Neural cell (in vitro differentiated cells): ENCODE results near the gene DESI2. TPM values are rescaled to one million over a fixed set of nuclear protein-coding genes. Genes with fewer than 3 reads are reported as not detected.

ENCODE experiments used
- H2AFZ ChIP-seq: fragments of 200-600, 300-800 bp; sonication (generic), shearing (Covaris generic); 2 replicates; pipeline ENCODE4 v1.6.0; 2014; ENCODE audit warnings: low read depth, mild to moderate bottlenecking, antibody characterized with exemption, low read length, moderate library complexity
- H3F3A ChIP-seq: fragments of 200-600 bp; shearing (Covaris generic); 2 replicates; pipeline ENCODE4 v1.6.1; 2016; ENCODE audit warnings: mild to moderate bottlenecking, moderate library complexity, mixed read lengths, antibody characterized with exemption, low read length; ENCODE audit not compliant: insufficient read depth, poor library complexity, severe bottlenecking
- H3K27ac ChIP-seq: fragments of 200-600, 300-800 bp; sonication (generic), shearing (Covaris generic); 2 replicates; pipeline ENCODE4 v1.5.1; 2014; ENCODE audit warnings: mild to moderate bottlenecking, low read length, moderate library complexity
- H3K27me3 ChIP-seq: fragments of 300-800, 200-600 bp; sonication (generic), shearing (Covaris generic); 2 replicates; pipeline ENCODE4 v1.6.0; 2014; ENCODE audit warnings: mild to moderate bottlenecking, low read depth, low read length, moderate library complexity; ENCODE audit not compliant: insufficient read depth
- H3K36me3 ChIP-seq: fragments of 300-800, 200-600 bp; sonication (generic), shearing (Covaris generic); 2 replicates; pipeline ENCODE4 v1.5.1; 2014; ENCODE audit warnings: mild to moderate bottlenecking, antibody characterized with exemption, low read length, moderate library complexity; ENCODE audit not compliant: insufficient read depth
- H3K4me2 ChIP-seq: fragments of 300-800, 200-600 bp; sonication (generic), shearing (Covaris generic); 2 replicates; pipeline ENCODE4 v1.6.0; 2014; ENCODE audit warnings: mild to moderate bottlenecking, low read length
- H3K4me3 ChIP-seq: fragments of 300-800, 200-600 bp; sonication (generic), shearing (Covaris generic); 2 replicates; pipeline ENCODE4 v1.5.1; 2014; ENCODE audit warnings: mild to moderate bottlenecking, low read length, moderate library complexity
- H3K79me2 ChIP-seq: fragments of 200-600 bp; shearing (Covaris generic); replicated peaks from 2 replicates; pipeline ENCODE4 v1.6.0; 2014; ENCODE audit warnings: mild to moderate bottlenecking, low read length, moderate library complexity; ENCODE audit not compliant: insufficient read depth
- H3K9ac ChIP-seq: fragments of 300-800, 200-600 bp; sonication (generic), shearing (Covaris generic); 2 replicates; pipeline ENCODE4 v1.6.1; 2016; ENCODE audit warnings: mild to moderate bottlenecking, low read length, mixed read lengths
- H3K9me2 ChIP-seq: fragments of 200-600 bp; shearing (Covaris generic); 2 replicates; pipeline ENCODE4 v1.6.1; 2016; ENCODE audit warnings: mild to moderate bottlenecking, low read length, mixed read lengths; ENCODE audit not compliant: insufficient read depth
- H3K9me3 ChIP-seq: fragments of 200-600, 300-800 bp; sonication (generic), shearing (Covaris generic); 2 replicates; pipeline ENCODE4 v1.6.1; 2016; ENCODE audit warnings: mild to moderate bottlenecking, mixed run types, low read length, moderate library complexity, mixed read lengths
- H4K20me1 ChIP-seq: fragments of 200-600 bp; shearing (Covaris generic); 2 replicates; pipeline ENCODE4 v1.6.1; 2016; ENCODE audit warnings: mild to moderate bottlenecking, mixed run types; ENCODE audit not compliant: insufficient read depth
- CTCF ChIP-seq: fragments of 450-650 bp; IDR thresholded peaks from 2 replicates; pipeline ENCODE4 v1.5.1; 2014; ENCODE audit warnings: antibody characterized with exemption, mild to moderate bottlenecking, moderate library complexity; ENCODE audit not compliant: poor library complexity, severe bottlenecking
- EP300 ChIP-seq: fragments of 450-650 bp; conservative IDR thresholded peaks from 2 replicates; pipeline ENCODE4 v1.6.1; 2014; ENCODE audit warnings: antibody characterized with exemption, mild to moderate bottlenecking, moderate library complexity; ENCODE audit not compliant: poor library complexity, severe bottlenecking
- EZH2 ChIP-seq: fragments of 200-600, 300-800 bp; shearing (Covaris generic), sonication (generic); IDR thresholded peaks from 2 replicates; pipeline ENCODE4 v1.6.1; 2014; ENCODE audit warnings: antibody characterized with exemption, low read length, borderline replicate concordance, mild to moderate bottlenecking; ENCODE audit not compliant: insufficient read depth, poor library complexity, severe bottlenecking
- MXI1 ChIP-seq: fragments of 450-650 bp; conservative IDR thresholded peaks from 2 replicates; pipeline ENCODE4 v1.6.1; 2014; ENCODE audit warnings: antibody characterized with exemption, mild to moderate bottlenecking; ENCODE audit not compliant: poor library complexity, severe bottlenecking
- POLR2AphosphoS5 ChIP-seq: IDR thresholded peaks from 2 replicates; pipeline ENCODE4 v1.6.1; 2012
- RAD21 ChIP-seq: fragments of 450-650 bp; conservative IDR thresholded peaks from 2 replicates; pipeline ENCODE4 v1.6.1; 2014; ENCODE audit warnings: antibody characterized with exemption, mild to moderate bottlenecking, moderate library complexity
- SMC3 ChIP-seq: fragments of 450-650 bp; conservative IDR thresholded peaks from 2 replicates; pipeline ENCODE4 v1.6.1; 2014; ENCODE audit warnings: antibody characterized with exemption, mild to moderate bottlenecking, moderate library complexity; ENCODE audit not compliant: poor library complexity
- TAF1 ChIP-seq: IDR thresholded peaks from 2 replicates; pipeline ENCODE4 v1.6.1; 2012; ENCODE audit warnings: low read depth
- polyA plus RNA-seq: library from polyadenylated mRNA; depleted of rRNA; stranded (reverse); fragments of >200 nt; gene quantifications from 2 replicates; pipeline ENCODE4 v1.2.3, GENCODE V29; 2014
- TF ChIP-seq, protein P1 (sequence below): IDR thresholded peaks from 2 replicates; pipeline ENCODE4 v1.6.1; 2012; ENCODE audit warnings: borderline replicate concordance

Gene DESI2
- polyA plus RNA-seq, 1 donor from 2014 or later, result 30.8 TPM

DNA sequence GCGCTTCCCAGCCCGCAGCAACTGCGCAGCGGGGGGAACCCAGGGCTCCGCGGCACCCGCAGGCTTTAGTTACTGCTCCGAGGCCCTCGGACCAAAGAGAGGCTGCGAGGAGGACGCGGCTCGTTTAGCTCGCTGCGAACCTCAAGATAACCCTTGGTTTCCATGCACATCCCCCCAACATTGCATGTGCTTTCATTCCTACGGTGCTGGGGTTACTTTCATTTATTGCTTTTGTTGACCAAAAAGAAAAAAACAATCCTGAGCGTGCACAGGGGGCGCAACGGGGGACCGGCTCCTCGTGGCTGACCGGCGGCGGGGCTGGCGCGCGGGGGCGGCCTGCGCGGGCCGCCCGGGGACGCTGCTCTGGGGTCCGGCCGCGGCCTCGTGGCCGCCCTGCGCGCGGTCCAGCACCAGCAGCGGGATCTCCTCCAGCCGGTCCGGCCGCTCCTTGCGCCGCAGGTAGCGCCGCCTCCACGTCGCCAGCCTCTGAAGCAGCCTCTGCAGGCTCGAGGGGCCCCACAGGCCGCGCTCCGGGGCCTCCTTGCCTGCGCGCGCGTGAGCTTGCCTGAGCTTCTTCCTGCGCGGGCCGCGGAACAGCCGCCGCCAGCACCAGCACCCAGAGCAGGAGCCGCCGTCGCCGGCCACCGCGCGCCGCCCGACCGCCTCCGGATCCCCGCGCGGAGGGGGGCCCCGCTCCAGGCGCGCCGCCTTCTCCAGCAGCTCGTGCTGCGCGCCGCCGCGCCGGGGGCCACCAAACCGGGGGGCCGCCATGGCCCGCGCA lies 77.4 kb downstream of the DESI2 start:
- no peak overlapping the region for H3K4me2 ChIP-seq
- H3K27ac ChIP-seq, result no peak overlapping the region
- H3K9ac ChIP-seq, result no peak overlapping the region

DNA sequence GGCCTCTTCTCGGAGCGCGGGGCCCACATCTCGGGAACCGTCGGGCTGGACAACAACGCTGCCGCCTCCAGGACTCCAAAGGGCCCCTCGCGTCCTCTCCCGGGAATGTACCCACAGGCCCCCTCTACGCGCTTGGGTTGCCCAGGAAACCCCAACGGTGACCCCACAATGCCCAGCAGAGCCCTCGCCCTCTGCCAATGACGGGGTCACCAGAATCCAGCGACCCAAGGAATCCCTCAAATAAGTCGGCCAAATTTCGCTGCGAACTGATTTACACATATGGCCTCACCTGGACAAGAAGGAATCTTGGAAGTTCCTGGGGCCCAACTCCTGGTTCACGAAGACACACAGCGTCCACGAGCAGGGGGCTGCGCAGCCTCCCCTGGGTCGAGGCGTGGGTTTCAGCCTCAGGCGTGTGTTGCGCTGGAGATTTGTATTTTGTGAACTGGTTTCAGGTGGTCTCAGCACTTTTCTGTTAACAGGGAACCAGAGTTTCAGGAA lies 78.1 kb downstream of the DESI2 start:
- no peak overlapping the region for H3K4me2 ChIP-seq
- H3K9me2 ChIP-seq, result no peaks in the 10 kb centered on the region
- no peaks in the 10 kb centered on the region for H3K79me2 ChIP-seq
- peaks cover 3% of the 10 kb centered on the region for H3K9me3 ChIP-seq
- no peaks in the 10 kb centered on the region for H3F3A ChIP-seq
- no peaks in the 10 kb centered on the region for H3K36me3 ChIP-seq
- H3K4me3 ChIP-seq, result no peak overlapping the region
- H4K20me1 ChIP-seq, result no peaks in the 10 kb centered on the region
- H3K27me3 ChIP-seq, result peaks cover 15% of the 10 kb centered on the region
- H2AFZ ChIP-seq, result no peak overlapping the region
- H3K9ac ChIP-seq, result no peak overlapping the region
- TF ChIP-seq TAF1 (no peak), MXI1 (no peak), CTCF (no peak), EP300 (no peak), EZH2 (no peak), RAD21 (no peak)
- TF ChIP-seq, protein P1, sequence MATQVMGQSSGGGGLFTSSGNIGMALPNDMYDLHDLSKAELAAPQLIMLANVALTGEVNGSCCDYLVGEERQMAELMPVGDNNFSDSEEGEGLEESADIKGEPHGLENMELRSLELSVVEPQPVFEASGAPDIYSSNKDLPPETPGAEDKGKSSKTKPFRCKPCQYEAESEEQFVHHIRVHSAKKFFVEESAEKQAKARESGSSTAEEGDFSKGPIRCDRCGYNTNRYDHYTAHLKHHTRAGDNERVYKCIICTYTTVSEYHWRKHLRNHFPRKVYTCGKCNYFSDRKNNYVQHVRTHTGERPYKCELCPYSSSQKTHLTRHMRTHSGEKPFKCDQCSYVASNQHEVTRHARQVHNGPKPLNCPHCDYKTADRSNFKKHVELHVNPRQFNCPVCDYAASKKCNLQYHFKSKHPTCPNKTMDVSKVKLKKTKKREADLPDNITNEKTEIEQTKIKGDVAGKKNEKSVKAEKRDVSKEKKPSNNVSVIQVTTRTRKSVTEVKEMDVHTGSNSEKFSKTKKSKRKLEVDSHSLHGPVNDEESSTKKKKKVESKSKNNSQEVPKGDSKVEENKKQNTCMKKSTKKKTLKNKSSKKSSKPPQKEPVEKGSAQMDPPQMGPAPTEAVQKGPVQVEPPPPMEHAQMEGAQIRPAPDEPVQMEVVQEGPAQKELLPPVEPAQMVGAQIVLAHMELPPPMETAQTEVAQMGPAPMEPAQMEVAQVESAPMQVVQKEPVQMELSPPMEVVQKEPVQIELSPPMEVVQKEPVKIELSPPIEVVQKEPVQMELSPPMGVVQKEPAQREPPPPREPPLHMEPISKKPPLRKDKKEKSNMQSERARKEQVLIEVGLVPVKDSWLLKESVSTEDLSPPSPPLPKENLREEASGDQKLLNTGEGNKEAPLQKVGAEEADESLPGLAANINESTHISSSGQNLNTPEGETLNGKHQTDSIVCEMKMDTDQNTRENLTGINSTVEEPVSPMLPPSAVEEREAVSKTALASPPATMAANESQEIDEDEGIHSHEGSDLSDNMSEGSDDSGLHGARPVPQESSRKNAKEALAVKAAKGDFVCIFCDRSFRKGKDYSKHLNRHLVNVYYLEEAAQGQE, result no peak
- no peak overlapping the region for H3K27ac ChIP-seq

More for the DNA sequence above, 77.4 kb downstream of the DESI2 start:
- peak overlapping the region; percentile 38 for H3K4me3 ChIP-seq
- H3K79me2 ChIP-seq, result no peaks in the 10 kb centered on the region
- no peaks in the 10 kb centered on the region for H3F3A ChIP-seq
- H3K9me3 ChIP-seq, result peaks cover 3% of the 10 kb centered on the region
- no peaks in the 10 kb centered on the region for H3K9me2 ChIP-seq
- H3K27me3 ChIP-seq, result peaks cover 15% of the 10 kb centered on the region
- no peaks in the 10 kb centered on the region for H3K36me3 ChIP-seq
- H2AFZ ChIP-seq, result no peak overlapping the region
- TF ChIP-seq POLR2AphosphoS5, result no peak
- no peak for TF ChIP-seq TAF1
- TF ChIP-seq EP300, result no peak
- TF ChIP-seq SMC3, result no peak
- no peak for TF ChIP-seq MXI1
- TF ChIP-seq EZH2, result no peak
- TF ChIP-seq, protein P1, result no peak
- TF ChIP-seq CTCF, result no peak
- no peak for TF ChIP-seq RAD21
- no peaks in the 10 kb centered on the region for H4K20me1 ChIP-seq
